WI38 (cell line): Measurements from ENCODE around the gene NOC4L.

ENCODE experiments used
- H3K4me3 ChIP-seq: 2 replicates; pipeline ENCODE4 v1.5.1; 2011; ENCODE audit warnings: low read depth, mild to moderate bottlenecking, control low read depth, low read length
- TF ChIP-seq, protein P1 (sequence below): IDR thresholded peaks from 2 replicates; pipeline ENCODE4 v1.5.1; 2012; ENCODE audit warnings: low read depth, mild to moderate bottlenecking, control low read depth, low read length

NOC4L gene

DNA sequence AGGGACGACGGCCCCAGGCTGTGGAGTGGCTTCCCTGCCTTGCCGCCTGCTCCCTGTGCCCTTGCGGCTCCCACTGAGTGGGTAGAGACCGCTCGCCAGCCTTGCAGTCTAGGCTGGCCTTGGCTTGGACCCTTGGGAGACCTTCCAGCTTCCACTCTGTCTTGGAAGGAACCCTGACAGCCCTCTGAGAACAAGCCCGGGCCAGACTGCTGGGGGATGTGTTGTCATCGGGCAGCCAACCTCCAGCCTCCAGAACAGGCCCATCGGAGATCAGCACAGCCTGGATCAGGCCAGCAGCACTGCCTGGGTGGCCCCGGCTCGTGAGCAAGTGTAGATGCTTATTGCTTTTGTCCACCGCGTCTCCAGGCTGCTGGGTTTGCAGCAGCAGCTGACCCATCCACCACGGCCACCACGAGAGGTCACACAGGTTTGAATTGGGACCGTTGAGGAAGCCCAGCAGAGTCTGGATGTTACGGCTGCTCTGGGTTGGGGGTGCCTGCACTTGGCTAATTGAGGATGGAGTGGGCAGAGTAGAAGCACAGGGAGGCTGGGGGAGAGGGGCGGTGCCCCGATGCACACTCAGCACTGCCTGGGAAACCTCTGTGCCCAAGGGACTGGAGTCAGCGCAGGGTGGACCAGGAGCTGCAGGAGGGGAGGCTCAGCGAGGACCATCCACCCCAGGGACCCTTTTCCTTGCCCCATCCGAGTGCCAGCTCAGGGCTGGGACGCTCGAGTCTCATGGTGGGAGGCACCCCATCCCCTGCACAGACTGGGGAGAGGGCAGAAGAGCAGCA, 55.5 kb downstream of the NOC4L start:
- no peak overlapping the region for H3K4me3 ChIP-seq

DNA sequence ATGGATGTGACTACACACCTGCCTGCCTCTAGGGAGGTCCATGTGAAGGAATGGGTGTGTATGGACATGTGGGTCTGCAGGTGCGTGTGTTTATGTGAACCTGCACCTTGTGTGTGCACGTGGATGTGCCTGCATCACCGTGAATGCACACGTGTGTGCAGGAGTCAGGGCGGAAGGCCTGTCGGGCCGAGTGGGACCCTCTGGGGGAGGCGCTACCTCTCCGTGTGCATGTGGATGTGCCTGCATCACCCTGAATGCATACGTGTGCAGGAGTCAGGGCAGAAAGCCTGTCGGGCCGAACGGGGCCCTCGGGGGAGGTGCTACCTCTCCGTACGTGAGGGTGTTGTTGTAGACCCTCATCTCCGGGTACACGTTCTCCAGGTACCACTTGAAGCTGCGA, 56.5 kb downstream of the NOC4L start:
- TF ChIP-seq, protein P1, sequence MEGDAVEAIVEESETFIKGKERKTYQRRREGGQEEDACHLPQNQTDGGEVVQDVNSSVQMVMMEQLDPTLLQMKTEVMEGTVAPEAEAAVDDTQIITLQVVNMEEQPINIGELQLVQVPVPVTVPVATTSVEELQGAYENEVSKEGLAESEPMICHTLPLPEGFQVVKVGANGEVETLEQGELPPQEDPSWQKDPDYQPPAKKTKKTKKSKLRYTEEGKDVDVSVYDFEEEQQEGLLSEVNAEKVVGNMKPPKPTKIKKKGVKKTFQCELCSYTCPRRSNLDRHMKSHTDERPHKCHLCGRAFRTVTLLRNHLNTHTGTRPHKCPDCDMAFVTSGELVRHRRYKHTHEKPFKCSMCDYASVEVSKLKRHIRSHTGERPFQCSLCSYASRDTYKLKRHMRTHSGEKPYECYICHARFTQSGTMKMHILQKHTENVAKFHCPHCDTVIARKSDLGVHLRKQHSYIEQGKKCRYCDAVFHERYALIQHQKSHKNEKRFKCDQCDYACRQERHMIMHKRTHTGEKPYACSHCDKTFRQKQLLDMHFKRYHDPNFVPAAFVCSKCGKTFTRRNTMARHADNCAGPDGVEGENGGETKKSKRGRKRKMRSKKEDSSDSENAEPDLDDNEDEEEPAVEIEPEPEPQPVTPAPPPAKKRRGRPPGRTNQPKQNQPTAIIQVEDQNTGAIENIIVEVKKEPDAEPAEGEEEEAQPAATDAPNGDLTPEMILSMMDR: no peak

More for the DNA sequence above, 55.5 kb downstream of the NOC4L start:
- TF ChIP-seq, protein P1: no peak

DNA sequence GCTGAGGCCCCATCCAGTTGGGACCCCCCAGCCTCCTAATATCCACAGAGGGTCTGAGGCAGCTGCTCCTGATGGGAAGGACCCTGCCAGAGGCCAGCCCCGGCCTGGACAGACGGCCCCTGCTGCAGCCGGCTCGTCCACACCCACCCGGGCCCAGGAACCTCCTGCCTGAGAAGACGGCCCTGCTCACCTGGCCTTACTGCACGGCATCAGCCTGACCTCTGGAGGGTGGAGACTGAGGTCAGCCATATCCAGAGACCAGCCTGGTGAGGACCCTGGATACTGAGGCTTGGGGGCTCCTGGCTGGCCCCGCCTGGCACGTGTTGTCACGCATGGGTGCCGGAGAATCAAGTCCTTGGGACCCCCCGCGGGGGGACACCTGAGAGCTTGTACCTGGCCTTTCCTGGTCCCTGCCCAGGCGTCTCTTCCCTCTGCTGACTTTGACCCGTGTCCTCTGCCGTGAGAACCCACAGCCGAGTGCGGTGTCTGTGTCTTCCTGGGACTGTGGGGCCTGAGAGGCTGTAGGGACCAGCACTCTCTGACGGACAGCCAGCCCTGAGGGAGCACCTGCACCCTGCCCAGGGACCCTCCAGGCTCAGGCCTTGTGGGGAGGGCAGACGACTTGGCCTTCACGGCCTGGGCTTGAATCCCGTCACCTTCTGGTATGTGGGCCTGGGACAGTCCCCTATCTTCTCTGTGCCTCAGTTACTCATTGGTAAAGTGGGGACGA, 57.3 kb downstream of the NOC4L start:
- TF ChIP-seq, protein P1: no peak
- H3K4me3 ChIP-seq: no peak overlapping the region

More for the DNA sequence above, 56.5 kb downstream of the NOC4L start:
- H3K4me3 ChIP-seq: no peak overlapping the region
